Measurements from ENCODE around the gene SLC25A33.

DNA sequence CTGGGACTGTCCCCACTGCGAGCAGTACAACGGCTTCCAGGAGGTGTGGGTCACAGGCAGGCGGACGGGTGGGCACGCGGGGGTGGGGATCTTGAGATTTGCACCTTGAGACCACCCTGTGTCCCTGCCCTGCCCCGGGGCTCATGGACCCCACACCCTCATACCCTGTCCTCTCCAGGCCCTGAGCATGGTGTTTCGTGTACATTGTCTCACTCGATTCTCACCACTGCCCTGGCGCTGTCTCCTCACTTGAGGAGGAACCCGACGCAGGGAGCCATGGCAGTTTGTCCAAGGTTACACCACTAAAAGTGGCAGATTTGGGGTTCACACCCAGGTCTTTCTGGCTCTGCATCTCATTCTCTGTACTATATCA lies 56.7 kb downstream of the SLC25A33 start:
- TF ChIP-seq EZH2phosphoT487 (IDR thresholded peaks at IDR 0.05; ENCODE audit: borderline replicate concordance, low read length) (no peak), EZH2 (IDR thresholded peaks at IDR 0.05; ENCODE audit: low read length, unreplicated experiment) (no peak)
- TF ChIP-seq, protein P1, sequence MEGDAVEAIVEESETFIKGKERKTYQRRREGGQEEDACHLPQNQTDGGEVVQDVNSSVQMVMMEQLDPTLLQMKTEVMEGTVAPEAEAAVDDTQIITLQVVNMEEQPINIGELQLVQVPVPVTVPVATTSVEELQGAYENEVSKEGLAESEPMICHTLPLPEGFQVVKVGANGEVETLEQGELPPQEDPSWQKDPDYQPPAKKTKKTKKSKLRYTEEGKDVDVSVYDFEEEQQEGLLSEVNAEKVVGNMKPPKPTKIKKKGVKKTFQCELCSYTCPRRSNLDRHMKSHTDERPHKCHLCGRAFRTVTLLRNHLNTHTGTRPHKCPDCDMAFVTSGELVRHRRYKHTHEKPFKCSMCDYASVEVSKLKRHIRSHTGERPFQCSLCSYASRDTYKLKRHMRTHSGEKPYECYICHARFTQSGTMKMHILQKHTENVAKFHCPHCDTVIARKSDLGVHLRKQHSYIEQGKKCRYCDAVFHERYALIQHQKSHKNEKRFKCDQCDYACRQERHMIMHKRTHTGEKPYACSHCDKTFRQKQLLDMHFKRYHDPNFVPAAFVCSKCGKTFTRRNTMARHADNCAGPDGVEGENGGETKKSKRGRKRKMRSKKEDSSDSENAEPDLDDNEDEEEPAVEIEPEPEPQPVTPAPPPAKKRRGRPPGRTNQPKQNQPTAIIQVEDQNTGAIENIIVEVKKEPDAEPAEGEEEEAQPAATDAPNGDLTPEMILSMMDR (conservative IDR thresholded peaks at IDR 0.05; ENCODE audit: low read depth, low read length) = no peak

Data from PC-3 (cell line).